HFFc6 (cell line): ENCODE measurements around the gene AFF4. TPM values are rescaled to one million over a fixed set of nuclear protein-coding genes. Genes with fewer than 3 reads are reported as not detected.
"Not testable (repeated sequence)": the region's sequence is repeated elsewhere in the genome, so short reads cannot be mapped to it uniquely, and the experiment has no call there.

ENCODE experiments used
- DNase-seq: peaks from one replicate; pipeline ENCODE4 v3.0.0-alpha.2; 2018
- H3K27ac Mint-ChIP-seq: 2 replicates; pipeline ENCODE4 v1.8.0; 2020; ENCODE audit warnings: mild to moderate bottlenecking, mixed read lengths
- H3K27me3 Mint-ChIP-seq: 2 replicates; pipeline ENCODE4 v1.8.0; 2021; ENCODE audit warnings: mild to moderate bottlenecking, moderate library complexity, mixed read lengths; ENCODE audit not compliant: insufficient read depth
- H3K36me3 Mint-ChIP-seq: 2 replicates; pipeline ENCODE4 v1.8.0; 2021; ENCODE audit warnings: low read depth, mixed read lengths
- H3K4me1 Mint-ChIP-seq: 2 replicates; pipeline ENCODE4 v1.8.0; 2020; ENCODE audit warnings: low read depth, mixed read lengths
- H3K4me3 Mint-ChIP-seq: 2 replicates; pipeline ENCODE4 v1.8.0; 2020; ENCODE audit warnings: mild to moderate bottlenecking, moderate library complexity, mixed read lengths
- H3K9me3 Mint-ChIP-seq: 2 replicates; pipeline ENCODE4 v1.8.0; 2020; ENCODE audit warnings: mild to moderate bottlenecking, mixed read lengths
- CTCF ChIP-seq: fragments of 200-600 bp; sonication (generic); IDR thresholded peaks from 2 replicates; pipeline ENCODE4 v1.5.0; 2021; ENCODE audit warnings: antibody characterized with exemption, mild to moderate bottlenecking
- total RNA-seq, 6 experiments: library from RNA; stranded (reverse); fragmentation: NEBNext Ultra II Directional; extraction: Animal tissue kit (Norgen Biotek cat#: 25700); gene quantifications; 2 replicates in 1 of 6; 3 replicates in 5 of 6; pipeline ENCODE4 v1.2.3, GENCODE V29; 2021

The AFF4 gene
- total RNA-seq, 6 experiments from 2014 or later: 81.1 to 92.5 (median 87.6) TPM

GRCh38 chr5:132987531-132988408 lies 24.3 kb upstream of the AFF4 start:
- H3K4me3 Mint-ChIP-seq: no peak overlapping the region
- H3K27ac Mint-ChIP-seq: no peak overlapping the region
- no peaks in the 10 kb centered on the region for H3K4me1 Mint-ChIP-seq
- H3K36me3 Mint-ChIP-seq: no peaks in the 10 kb centered on the region
- no peak for TF ChIP-seq CTCF
- peaks cover 3% of the 10 kb centered on the region; the same call in 1 of the 2 replicates for H3K27me3 Mint-ChIP-seq
- no peak for DNase-seq
- no peaks in the 10 kb centered on the region for H3K9me3 Mint-ChIP-seq

- DNase-seq, H3K9me3 Mint-ChIP-seq, H3K4me3 Mint-ChIP-seq, H3K27ac Mint-ChIP-seq, H3K4me1 Mint-ChIP-seq, H3K36me3 Mint-ChIP-seq, H3K27me3 Mint-ChIP-seq: not testable (repeated sequence)
These were observed 19.5 kb upstream of the AFF4 start for GRCh38 chr5:132982971-132983370.

- Mint-ChIP-seq H3K27me3 (no peaks in the 10 kb centered on the region), H3K9me3 (peaks cover 12% of the 10 kb centered on the region), H3K4me1 (peaks cover 8% of the 10 kb centered on the region; the same call in 1 of the 2 replicates), H3K36me3 (peaks cover 5% of the 10 kb centered on the region), H3K27ac (no peak overlapping the region), H3K4me3 (no peak overlapping the region)
- no peak for TF ChIP-seq CTCF
- no peak for DNase-seq
These were observed 17.9 kb upstream of the AFF4 start for GRCh38 chr5:132981288-132981687.

- Mint-ChIP-seq H3K4me3 (no peak overlapping the region), H3K27ac (no peak overlapping the region), H3K4me1 (peaks cover 8% of the 10 kb centered on the region; the same call in 1 of the 2 replicates), H3K36me3 (peaks cover 5% of the 10 kb centered on the region), H3K9me3 (peaks cover 13% of the 10 kb centered on the region), H3K27me3 (no peaks in the 10 kb centered on the region)
- TF ChIP-seq CTCF: no peak
- DNase-seq: no peak
These were observed 16.5 kb upstream of the AFF4 start for GRCh38 chr5:132979976-132980375.

- Mint-ChIP-seq H3K27me3 (no peaks in the 10 kb centered on the region), H3K4me1 (peaks cover 8% of the 10 kb centered on the region; the same call in 1 of the 2 replicates), H3K36me3 (peaks cover 5% of the 10 kb centered on the region), H3K27ac (no peak overlapping the region), H3K4me3 (no peak overlapping the region), H3K9me3 (peaks cover 13% of the 10 kb centered on the region)
- peak; percentile 16 for DNase-seq
- no peak for TF ChIP-seq CTCF
These were observed 16.0 kb upstream of the AFF4 start for GRCh38 chr5:132979367-132979940.

GRCh38 chr5:132976852-132977251 lies 13.4 kb upstream of the AFF4 start:
- DNase-seq: no peak
- no peak for TF ChIP-seq CTCF
- Mint-ChIP-seq H3K36me3 (peaks cover 5% of the 10 kb centered on the region), H3K27me3 (no peaks in the 10 kb centered on the region), H3K27ac (no peak overlapping the region), H3K9me3 (peaks cover 13% of the 10 kb centered on the region), H3K4me3 (no peak overlapping the region), H3K4me1 (peaks cover 14% of the 10 kb centered on the region)

- peaks cover 12% of the 10 kb centered on the region for H3K9me3 Mint-ChIP-seq
- H3K4me3 Mint-ChIP-seq, DNase-seq, H3K36me3 Mint-ChIP-seq, H3K27me3 Mint-ChIP-seq, H3K27ac Mint-ChIP-seq: not testable (repeated sequence)
- peaks cover 18% of the 10 kb centered on the region for H3K4me1 Mint-ChIP-seq
These were observed 9.0 kb upstream of the AFF4 start for GRCh38 chr5:132972436-132972828.
